Stomach (tissue), 9 donors: ENCODE data around the gene PSMB11. TPM values are rescaled to one million over a fixed set of nuclear protein-coding genes. Genes with fewer than 3 reads are reported as not detected.
"Not testable (repeated sequence)": the region's sequence is repeated elsewhere in the genome, so short reads cannot be mapped to it uniquely, and the experiment has no call there.

ENCODE experiments used
- DNase-seq, 2 donors: peaks; one replicate each; pipeline versions ENCODE4 v3.0.0 to v3.0.0-alpha.2; 2013 to 2019
- H3K27ac ChIP-seq, 5 donors: fragments of 200-600 bp in 4 of 5; sonication (generic) in 4 of 5; one replicate each; pipeline ENCODE4 v1.5.1; 2013 to 2019; ENCODE audit warnings: mild to moderate bottlenecking in 1 of 5, moderate library complexity in 1 of 5
- H3K27me3 ChIP-seq, 3 donors: fragments of 200-600 bp; sonication (generic); one replicate each; pipeline ENCODE4 v1.5.1; 2017 to 2019; ENCODE audit warnings: mixed run types in 1 of 3
- H3K36me3 ChIP-seq, 4 donors: fragments of 200-600 bp; sonication (generic); 1 replicate in 3 of 4; 2 replicates in 1 of 4; pipeline ENCODE4 v1.5.1; 2016 to 2019
- H3K4me1 ChIP-seq, 4 donors: fragments of 200-600 bp; sonication (generic); one replicate each; pipeline ENCODE4 v1.5.1; 2016 to 2019
- H3K4me3 ChIP-seq, 4 donors: fragments of 200-600 bp; sonication (generic) in 3 of 4; one replicate each; pipeline ENCODE4 v1.5.1; 2016 to 2019; ENCODE audit warnings: mild to moderate bottlenecking in 1 of 4
- H3K9me3 ChIP-seq, 4 donors: fragments of 200-600 bp; sonication (generic); one replicate each; pipeline ENCODE4 v1.5.1; 2016 to 2019
- CTCF ChIP-seq, 7 experiments: fragments of 450-650 bp in 4 of 7; fragments of 200-600 bp in 3 of 7; sonication (generic) in 3 of 7; IDR thresholded peaks; one replicate each; pipeline ENCODE4 v1.5.1; 2016 to 2019; ENCODE audit warnings: antibody characterized with exemption in 7 of 7, control low read depth in 2 of 7, mild to moderate bottlenecking in 1 of 7
- EP300 ChIP-seq: sonication (generic); formaldehyde crosslinking; IDR thresholded peaks from one replicate; pipeline ENCODE4 v1.6.1; 2017; ENCODE audit warnings: antibody characterized with exemption
- POLR2A ChIP-seq, 4 donors: fragments of 450-650 bp; IDR thresholded peaks; one replicate each; pipeline ENCODE4 v1.6.1; 2016; ENCODE audit warnings: antibody characterized with exemption in 4 of 4, control low read depth in 2 of 4, mild to moderate bottlenecking in 1 of 4, moderate library complexity in 1 of 4
- POLR2AphosphoS5 ChIP-seq, 3 donors: sonication (generic); formaldehyde crosslinking; IDR thresholded peaks; one replicate each; pipeline ENCODE4 v1.6.1; 2016; ENCODE audit warnings: antibody characterized with exemption in 3 of 3
- WGBS, 5 donors: extraction: QIAGEN DNeasy Blood & Tissue Kit in 3 of 5; methylation state at CpG; one replicate each; pipeline versions ENCODE4 v1.1.5 to v1.1.7; 2013 to 2018; 5-methylcytosine and 5-hydroxymethylcytosine counted together
- intact Hi-C: fragments of 100-400 bp; cut with DNase I; formaldehyde crosslinking; loops from one replicate; pipeline ENCODE4 v1.15.1; 2023; ENCODE audit warnings: low total_unique reads
- polyA plus RNA-seq, 3 donors: library from polyadenylated mRNA; stranded (reverse); fragments of 200-250 nt; gene quantifications; one replicate each; pipeline ENCODE4 v1.2.3, GENCODE V29; 2013
- total RNA-seq, 5 donors: library from RNA; depleted of rRNA; stranded (reverse); fragments of >200 nt; gene quantifications; one replicate each; pipeline versions ENCODE4 v1.1.0 to v1.2.3, GENCODE V29; 2014 to 2016
- donor health status: healthy with polysubstance abuse.
- donor health status: Bipolar disorder and iron deficiency.
- donor health status: healthy.

PSMB11 gene
- total and polyA plus RNA-seq, 8 donors = not detected

- 45 to 69% (median 55%) methylated on average over 6 of the region's 6 CpGs for WGBS, 5 donors
- H3K9me3 ChIP-seq = no peaks in the 10 kb centered on the region
- DNase-seq = peak in 1 of 2 donors; percentile 47
- intact Hi-C loops = no loop called here
- H3K36me3 ChIP-seq = no peaks in the 10 kb centered on the region
- no peak overlapping the region for H3K27ac ChIP-seq
- no peaks in the 10 kb centered on the region for H3K27me3 ChIP-seq
- peaks cover 4 to 17% (median 10%) of the 10 kb centered on the region in 4 donors for H3K4me1 ChIP-seq
- H3K4me3 ChIP-seq = no peak overlapping the region
- no peak for TF ChIP-seq POLR2A (IDR thresholded peaks at IDR 0.05)
- no peak for TF ChIP-seq POLR2AphosphoS5 (IDR thresholded peaks at IDR 0.05)
- no peak for TF ChIP-seq EP300
- TF ChIP-seq CTCF (IDR thresholded peaks at IDR 0.05) = no peak
Measured at GRCh38 chr14:23013054-23013748, 28.8 kb upstream of the PSMB11 start.

- H3K9me3 ChIP-seq, H3K4me3 ChIP-seq, H3K27me3 ChIP-seq, H3K36me3 ChIP-seq, H3K27ac ChIP-seq, intact Hi-C loops, DNase-seq: not testable (repeated sequence)
- 83 to 91% (median 86%) methylated on average over 5 of the region's 5 CpGs for WGBS, 5 donors
- H3K4me1 ChIP-seq = peaks cover 3 to 16% (median 7%) of the 10 kb centered on the region in 4 donors
Measured at GRCh38 chr14:23013749-23014054, 28.3 kb upstream of the PSMB11 start.

- intact Hi-C loops = no loop called here
- DNase-seq = no peak
- 77 to 90% (median 81%) methylated on average over 4 of the region's 4 CpGs for WGBS, 5 donors
- peaks cover 0 to 1% (median 0%) of the 10 kb centered on the region in 4 donors for H3K4me1 ChIP-seq
- no peaks in the 10 kb centered on the region for H3K9me3 ChIP-seq
- H3K27me3 ChIP-seq = no peaks in the 10 kb centered on the region
- H3K27ac ChIP-seq = no peak overlapping the region
- H3K4me3 ChIP-seq = no peak overlapping the region
- no peaks in the 10 kb centered on the region for H3K36me3 ChIP-seq
- TF ChIP-seq EP300 (no peak), POLR2AphosphoS5 (IDR thresholded peaks at IDR 0.05) (no peak), POLR2A (IDR thresholded peaks at IDR 0.05) (no peak)
Measured at GRCh38 chr14:23015618-23016017, 26.4 kb upstream of the PSMB11 start.

- TF ChIP-seq POLR2A (IDR thresholded peaks at IDR 0.05) (no peak), POLR2AphosphoS5 (IDR thresholded peaks at IDR 0.05) (no peak), EP300 (no peak), CTCF (IDR thresholded peaks at IDR 0.05) (no peak)
- H3K27ac ChIP-seq = no peak overlapping the region
- intact Hi-C loops = no loop called here
- no peaks in the 10 kb centered on the region for H3K36me3 ChIP-seq
- no peak for DNase-seq
- H3K27me3 ChIP-seq = no peaks in the 10 kb centered on the region
- 72 to 87% (median 79%) methylated on average over 5 of the region's 5 CpGs for WGBS, 5 donors
- H3K9me3 ChIP-seq = no peaks in the 10 kb centered on the region
- H3K4me3 ChIP-seq = no peak overlapping the region
- no peaks in the 10 kb centered on the region for H3K4me1 ChIP-seq
Measured at GRCh38 chr14:23017091-23017490, 24.9 kb upstream of the PSMB11 start.

- no peaks in the 10 kb centered on the region for H3K4me1 ChIP-seq
- DNase-seq = no peak
- no peak for TF ChIP-seq CTCF (IDR thresholded peaks at IDR 0.05)
- TF ChIP-seq EP300 = no peak
- TF ChIP-seq POLR2A (IDR thresholded peaks at IDR 0.05) = no peak
- TF ChIP-seq POLR2AphosphoS5 (IDR thresholded peaks at IDR 0.05) = no peak
- H3K36me3 ChIP-seq = peaks cover 0 to 7% (median 0%) of the 10 kb centered on the region in 4 donors
- H3K27ac ChIP-seq = no peak overlapping the region
- H3K27me3 ChIP-seq = no peaks in the 10 kb centered on the region
- H3K9me3 ChIP-seq = no peaks in the 10 kb centered on the region
- intact Hi-C loops = no loop called here
- no peak overlapping the region for H3K4me3 ChIP-seq
Measured at GRCh38 chr14:23018107-23018506, 23.9 kb upstream of the PSMB11 start.
